Measurements from ENCODE around the gene ACTR1B. TPM values are rescaled to one million over a fixed set of nuclear protein-coding genes. Genes with fewer than 3 reads are reported as not detected.
"Not testable (repeated sequence)": the region's sequence is repeated elsewhere in the genome, so short reads cannot be mapped to it uniquely, and the experiment has no call there.

The ACTR1B gene
- total RNA-seq, 4 donors from 2014 or later: 53.5 to 76.1 (median 56.5) TPM

GRCh38 chr2:97695744-97696143, 31.9 kb upstream of the ACTR1B start:
- no peak for ATAC-seq
- DNase-seq: no peak
- no peaks in the 10 kb centered on the region for H3K27me3 ChIP-seq
- H3K4me3 ChIP-seq: no peak overlapping the region
- in situ Hi-C loops (cut with MboI; ENCODE audit: low sequenced_read_pairs in 4 of 4): loop anchor here in 2 of 4 donors (10.0 to 25.0 kb wide), 2 partner anchors 101 to 1633 kb away; no protein-coding TSS in a partner anchor
- no peaks in the 10 kb centered on the region for H3K36me3 ChIP-seq
- no peaks in the 10 kb centered on the region for H3K9me3 ChIP-seq
- H3K4me1 ChIP-seq: no peaks in the 10 kb centered on the region
- intact Hi-C loops (cut with DNase I; ENCODE audit: low total_unique reads): loop anchor here (2.0 kb wide), 1 partner anchor 51 kb away; no protein-coding TSS in a partner anchor
- no peak for TF ChIP-seq POLR2A (IDR thresholded peaks at IDR 0.05)
- TF ChIP-seq, protein P1, sequence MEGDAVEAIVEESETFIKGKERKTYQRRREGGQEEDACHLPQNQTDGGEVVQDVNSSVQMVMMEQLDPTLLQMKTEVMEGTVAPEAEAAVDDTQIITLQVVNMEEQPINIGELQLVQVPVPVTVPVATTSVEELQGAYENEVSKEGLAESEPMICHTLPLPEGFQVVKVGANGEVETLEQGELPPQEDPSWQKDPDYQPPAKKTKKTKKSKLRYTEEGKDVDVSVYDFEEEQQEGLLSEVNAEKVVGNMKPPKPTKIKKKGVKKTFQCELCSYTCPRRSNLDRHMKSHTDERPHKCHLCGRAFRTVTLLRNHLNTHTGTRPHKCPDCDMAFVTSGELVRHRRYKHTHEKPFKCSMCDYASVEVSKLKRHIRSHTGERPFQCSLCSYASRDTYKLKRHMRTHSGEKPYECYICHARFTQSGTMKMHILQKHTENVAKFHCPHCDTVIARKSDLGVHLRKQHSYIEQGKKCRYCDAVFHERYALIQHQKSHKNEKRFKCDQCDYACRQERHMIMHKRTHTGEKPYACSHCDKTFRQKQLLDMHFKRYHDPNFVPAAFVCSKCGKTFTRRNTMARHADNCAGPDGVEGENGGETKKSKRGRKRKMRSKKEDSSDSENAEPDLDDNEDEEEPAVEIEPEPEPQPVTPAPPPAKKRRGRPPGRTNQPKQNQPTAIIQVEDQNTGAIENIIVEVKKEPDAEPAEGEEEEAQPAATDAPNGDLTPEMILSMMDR (IDR thresholded peaks at IDR 0.05 in 4 of 5, conservative IDR thresholded peaks at IDR 0.05 in 1 of 5): no peak
- H3K27ac ChIP-seq: no peak overlapping the region

GRCh38 chr2:97693476-97693875, 29.6 kb upstream of the ACTR1B start:
- in situ Hi-C loops (cut with MboI; ENCODE audit: low sequenced_read_pairs in 4 of 4): loop anchor here in 2 of 4 donors (10.0 to 25.0 kb wide), 2 partner anchors 99 to 1631 kb away; no protein-coding TSS in a partner anchor
- Histone ChIP-seq H3K27ac (no peak overlapping the region), H3K27me3 (no peaks in the 10 kb centered on the region), H3K4me3 (no peak overlapping the region), H3K9me3 (no peaks in the 10 kb centered on the region), H3K36me3 (no peaks in the 10 kb centered on the region), H3K4me1 (no peaks in the 10 kb centered on the region)
- no peak for TF ChIP-seq POLR2A (IDR thresholded peaks at IDR 0.05)
- TF ChIP-seq, protein P1 (IDR thresholded peaks at IDR 0.05 in 4 of 5, conservative IDR thresholded peaks at IDR 0.05 in 1 of 5): no peak
- intact Hi-C loops (cut with DNase I; ENCODE audit: low total_unique reads): no loop called here
- DNase-seq (peak in 1 of 2 donors; percentile 21), ATAC-seq (peak in 1 of 2 donors; percentile 53)

DNA sequence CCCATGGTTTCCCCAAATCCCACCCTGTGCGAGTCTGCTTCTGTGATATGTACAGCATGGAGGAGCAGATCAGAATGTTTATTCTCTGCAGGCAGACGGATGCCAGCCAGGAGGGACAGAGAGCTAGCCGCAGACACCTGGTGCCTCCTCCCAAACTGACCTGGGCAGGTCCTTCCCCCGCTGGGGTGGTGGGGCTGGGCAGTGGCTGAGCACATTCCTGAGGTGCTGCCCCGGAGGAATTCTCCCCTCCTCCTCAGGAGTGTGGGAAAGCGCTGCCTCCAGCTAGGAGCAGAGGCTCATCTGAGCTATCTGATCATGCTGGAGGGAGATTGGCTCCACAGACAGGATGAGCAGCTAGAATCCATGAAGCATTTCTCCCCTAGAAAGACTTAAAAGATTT, 27.3 kb upstream of the ACTR1B start:
- TF ChIP-seq, protein P1 (IDR thresholded peaks at IDR 0.05 in 4 of 5, conservative IDR thresholded peaks at IDR 0.05 in 1 of 5): no peak
- TF ChIP-seq POLR2A (IDR thresholded peaks at IDR 0.05): no peak
- intact Hi-C loops (cut with DNase I; ENCODE audit: low total_unique reads): no loop called here
- Histone ChIP-seq H3K4me3 (no peak overlapping the region), H3K4me1 (no peaks in the 10 kb centered on the region), H3K36me3 (no peaks in the 10 kb centered on the region), H3K27ac (no peak overlapping the region), H3K27me3 (no peaks in the 10 kb centered on the region), H3K9me3 (no peaks in the 10 kb centered on the region)
- DNase-seq: no peak
- no peak for ATAC-seq
- in situ Hi-C loops (cut with MboI; ENCODE audit: low sequenced_read_pairs in 4 of 4): loop anchor here in 2 of 4 donors (10.0 to 25.0 kb wide), 2 partner anchors 96 to 1629 kb away; no protein-coding TSS in a partner anchor

DNA sequence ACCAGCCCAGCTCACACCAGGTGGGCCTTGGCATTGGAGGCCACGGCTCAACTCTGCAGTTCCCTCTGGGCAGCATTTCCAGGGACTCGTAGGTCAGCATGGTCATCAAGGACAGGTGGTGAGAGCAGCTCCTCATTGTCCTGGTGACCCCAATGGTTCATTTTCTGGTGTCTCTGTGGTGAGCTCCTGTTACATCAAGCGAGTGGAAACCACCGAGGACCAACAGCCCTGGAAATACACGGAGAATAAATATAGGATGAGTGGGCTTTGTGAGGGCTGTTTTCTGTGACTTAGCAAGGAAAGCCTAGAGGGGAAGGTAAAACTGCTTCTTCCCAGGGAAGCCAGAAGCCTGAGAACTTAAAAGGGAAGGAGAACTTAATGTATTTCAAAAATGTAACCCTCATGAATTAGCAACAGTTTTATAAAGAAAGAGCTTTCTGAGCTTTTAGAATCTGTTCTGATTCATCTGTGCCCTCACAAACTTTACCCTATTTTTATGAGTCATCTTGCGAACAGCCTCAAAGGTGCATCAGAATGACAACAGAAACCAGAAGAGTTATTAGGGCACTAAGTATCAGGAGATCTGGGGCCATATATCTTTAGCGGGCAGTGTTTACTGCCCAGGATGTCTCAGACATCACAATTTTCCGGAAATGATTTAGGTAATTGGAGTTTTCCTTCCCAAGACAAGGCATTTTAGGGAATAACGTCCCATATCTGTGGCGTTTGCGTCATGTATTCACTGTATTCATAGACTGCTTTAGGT, 24.4 kb upstream of the ACTR1B start:
- DNase-seq (no peak), ATAC-seq (no peak)
- no peaks in the 10 kb centered on the region for H3K9me3 ChIP-seq
- H3K27me3 ChIP-seq: no peaks in the 10 kb centered on the region
- H3K27ac ChIP-seq: no peak overlapping the region
- TF ChIP-seq POLR2A (IDR thresholded peaks at IDR 0.05): no peak
- TF ChIP-seq, protein P1 (IDR thresholded peaks at IDR 0.05 in 4 of 5, conservative IDR thresholded peaks at IDR 0.05 in 1 of 5): no peak
- in situ Hi-C loops (cut with MboI; ENCODE audit: low sequenced_read_pairs in 4 of 4): loop anchor here in 1 of 4 donors (25.0 kb wide), 1 partner anchor 1626 kb away; no protein-coding TSS in a partner anchor
- H3K36me3 ChIP-seq: no peaks in the 10 kb centered on the region
- intact Hi-C loops (cut with DNase I; ENCODE audit: low total_unique reads): no loop called here
- no peaks in the 10 kb centered on the region for H3K4me1 ChIP-seq
- no peak overlapping the region for H3K4me3 ChIP-seq

- H3K4me1 ChIP-seq; intact Hi-C loops (cut with DNase I; ENCODE audit: low total_unique reads); H3K9me3 ChIP-seq; H3K36me3 ChIP-seq; ATAC-seq; DNase-seq; H3K27me3 ChIP-seq; H3K4me3 ChIP-seq; H3K27ac ChIP-seq: not testable (repeated sequence)
- in situ Hi-C loops (cut with MboI; ENCODE audit: low sequenced_read_pairs in 4 of 4): loop anchor here in 1 of 4 donors (25.0 kb wide), 1 partner anchor 1625 kb away; no protein-coding TSS in a partner anchor
Measured at GRCh38 chr2:97687235-97687634, 23.4 kb upstream of the ACTR1B start.
